ENCODE results near the gene WDR59.

DNA sequence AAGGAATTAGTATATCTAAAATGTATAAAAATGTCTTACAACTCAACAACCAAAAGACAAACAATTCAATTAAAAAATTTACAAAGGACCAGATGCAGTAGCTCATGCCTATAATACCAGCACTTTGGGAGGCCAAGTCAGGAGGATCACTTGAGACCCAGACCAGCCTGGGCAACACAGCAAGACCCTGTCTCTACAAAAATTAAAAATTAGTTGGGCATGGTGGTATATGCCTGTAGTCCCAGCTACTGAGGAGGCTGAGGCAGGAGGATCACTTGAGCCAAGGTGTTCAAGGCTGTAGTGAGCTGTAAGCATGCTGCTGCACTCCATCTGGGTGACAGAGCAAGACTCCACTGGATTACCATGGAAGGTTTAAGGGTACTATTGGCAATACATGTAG, 47.7 kb upstream of the WDR59 start:
- TF ChIP-seq POLR2AphosphoS5 (IDR thresholded peaks at IDR 0.05; ENCODE audit: low read depth, low read length) = no peak
- TF ChIP-seq, protein P1, sequence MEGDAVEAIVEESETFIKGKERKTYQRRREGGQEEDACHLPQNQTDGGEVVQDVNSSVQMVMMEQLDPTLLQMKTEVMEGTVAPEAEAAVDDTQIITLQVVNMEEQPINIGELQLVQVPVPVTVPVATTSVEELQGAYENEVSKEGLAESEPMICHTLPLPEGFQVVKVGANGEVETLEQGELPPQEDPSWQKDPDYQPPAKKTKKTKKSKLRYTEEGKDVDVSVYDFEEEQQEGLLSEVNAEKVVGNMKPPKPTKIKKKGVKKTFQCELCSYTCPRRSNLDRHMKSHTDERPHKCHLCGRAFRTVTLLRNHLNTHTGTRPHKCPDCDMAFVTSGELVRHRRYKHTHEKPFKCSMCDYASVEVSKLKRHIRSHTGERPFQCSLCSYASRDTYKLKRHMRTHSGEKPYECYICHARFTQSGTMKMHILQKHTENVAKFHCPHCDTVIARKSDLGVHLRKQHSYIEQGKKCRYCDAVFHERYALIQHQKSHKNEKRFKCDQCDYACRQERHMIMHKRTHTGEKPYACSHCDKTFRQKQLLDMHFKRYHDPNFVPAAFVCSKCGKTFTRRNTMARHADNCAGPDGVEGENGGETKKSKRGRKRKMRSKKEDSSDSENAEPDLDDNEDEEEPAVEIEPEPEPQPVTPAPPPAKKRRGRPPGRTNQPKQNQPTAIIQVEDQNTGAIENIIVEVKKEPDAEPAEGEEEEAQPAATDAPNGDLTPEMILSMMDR (IDR thresholded peaks at IDR 0.05) = no peak
- TF ChIP-seq, protein P2, sequence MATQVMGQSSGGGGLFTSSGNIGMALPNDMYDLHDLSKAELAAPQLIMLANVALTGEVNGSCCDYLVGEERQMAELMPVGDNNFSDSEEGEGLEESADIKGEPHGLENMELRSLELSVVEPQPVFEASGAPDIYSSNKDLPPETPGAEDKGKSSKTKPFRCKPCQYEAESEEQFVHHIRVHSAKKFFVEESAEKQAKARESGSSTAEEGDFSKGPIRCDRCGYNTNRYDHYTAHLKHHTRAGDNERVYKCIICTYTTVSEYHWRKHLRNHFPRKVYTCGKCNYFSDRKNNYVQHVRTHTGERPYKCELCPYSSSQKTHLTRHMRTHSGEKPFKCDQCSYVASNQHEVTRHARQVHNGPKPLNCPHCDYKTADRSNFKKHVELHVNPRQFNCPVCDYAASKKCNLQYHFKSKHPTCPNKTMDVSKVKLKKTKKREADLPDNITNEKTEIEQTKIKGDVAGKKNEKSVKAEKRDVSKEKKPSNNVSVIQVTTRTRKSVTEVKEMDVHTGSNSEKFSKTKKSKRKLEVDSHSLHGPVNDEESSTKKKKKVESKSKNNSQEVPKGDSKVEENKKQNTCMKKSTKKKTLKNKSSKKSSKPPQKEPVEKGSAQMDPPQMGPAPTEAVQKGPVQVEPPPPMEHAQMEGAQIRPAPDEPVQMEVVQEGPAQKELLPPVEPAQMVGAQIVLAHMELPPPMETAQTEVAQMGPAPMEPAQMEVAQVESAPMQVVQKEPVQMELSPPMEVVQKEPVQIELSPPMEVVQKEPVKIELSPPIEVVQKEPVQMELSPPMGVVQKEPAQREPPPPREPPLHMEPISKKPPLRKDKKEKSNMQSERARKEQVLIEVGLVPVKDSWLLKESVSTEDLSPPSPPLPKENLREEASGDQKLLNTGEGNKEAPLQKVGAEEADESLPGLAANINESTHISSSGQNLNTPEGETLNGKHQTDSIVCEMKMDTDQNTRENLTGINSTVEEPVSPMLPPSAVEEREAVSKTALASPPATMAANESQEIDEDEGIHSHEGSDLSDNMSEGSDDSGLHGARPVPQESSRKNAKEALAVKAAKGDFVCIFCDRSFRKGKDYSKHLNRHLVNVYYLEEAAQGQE (IDR thresholded peaks at IDR 0.05; ENCODE audit: low read depth, low read length) = no peak
- TF ChIP-seq RAD21 (IDR thresholded peaks at IDR 0.05; ENCODE audit: low read length) = no peak
- no peak for TF ChIP-seq TEAD4 (IDR thresholded peaks at IDR 0.05; ENCODE audit: borderline replicate concordance, insufficient read depth)
- TF ChIP-seq MXI1 (IDR thresholded peaks at IDR 0.05; ENCODE audit: low read depth, low read length) = no peak
- TF ChIP-seq NFIC (IDR thresholded peaks at IDR 0.05; ENCODE audit: borderline replicate concordance) = no peak
- TF ChIP-seq, protein P3, sequence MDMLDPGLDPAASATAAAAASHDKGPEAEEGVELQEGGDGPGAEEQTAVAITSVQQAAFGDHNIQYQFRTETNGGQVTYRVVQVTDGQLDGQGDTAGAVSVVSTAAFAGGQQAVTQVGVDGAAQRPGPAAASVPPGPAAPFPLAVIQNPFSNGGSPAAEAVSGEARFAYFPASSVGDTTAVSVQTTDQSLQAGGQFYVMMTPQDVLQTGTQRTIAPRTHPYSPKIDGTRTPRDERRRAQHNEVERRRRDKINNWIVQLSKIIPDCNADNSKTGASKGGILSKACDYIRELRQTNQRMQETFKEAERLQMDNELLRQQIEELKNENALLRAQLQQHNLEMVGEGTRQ (IDR thresholded peaks at IDR 0.05; ENCODE audit: borderline replicate concordance, low read depth, low read length) = no peak
- no peak for TF ChIP-seq YY1 (IDR thresholded peaks at IDR 0.05; ENCODE audit: low read depth)
- no peak for TF ChIP-seq TAF1 (IDR thresholded peaks at IDR 0.05; ENCODE audit: borderline replicate concordance, low read depth, low read length)
- TF ChIP-seq JUND (IDR thresholded peaks at IDR 0.05) = no peak
- no peak for TF ChIP-seq RFX5 (IDR thresholded peaks at IDR 0.05; ENCODE audit: low read length)
- no peak for TF ChIP-seq FOXM1 (IDR thresholded peaks at IDR 0.05; ENCODE audit: low read depth)
- TF ChIP-seq CHD2 (IDR thresholded peaks at IDR 0.05; ENCODE audit: low read length, partially characterized antibody) = no peak
